GM21723 (cell line): ENCODE results near the gene ATP10B.
"Not testable (repeated sequence)": the region's sequence is repeated elsewhere in the genome, so short reads cannot be mapped to it uniquely, and the experiment has no call there.

Experiments
- ATAC-seq: cut with Tn5 transposase; IDR thresholded peaks from one replicate; pipeline ENCODE4 v1.9.1; 2021; ENCODE audit warnings: mild to moderate bottlenecking, moderate library complexity; ENCODE audit not compliant: unreplicated experiment

ATP10B gene

GRCh38 chr5:160852049-160852448 is at the start of gene ATP10B:
ATP10B (minus strand) TSS chr5:160852211; CDS start chr5:160688074, 164,137 bp downstream.
- ATAC-seq = no peak

GRCh38 chr5:160901656-160902055 is 49.6 kb upstream of the ATP10B start:
- ATAC-seq = no peak

GRCh38 chr5:160899735-160900134 is 47.7 kb upstream of the ATP10B start:
- no peak for ATAC-seq

GRCh38 chr5:160893180-160893964 is 41.4 kb upstream of the ATP10B start:
- not testable (repeated sequence) for ATAC-seq

GRCh38 chr5:160887780-160888179 is 35.8 kb upstream of the ATP10B start:
- no peak for ATAC-seq

GRCh38 chr5:160873560-160874200 is 21.7 kb upstream of the ATP10B start:
- ATAC-seq = not testable (repeated sequence)

GRCh38 chr5:160869989-160870521 is 18.0 kb upstream of the ATP10B start:
- no peak for ATAC-seq

GRCh38 chr5:160867976-160868375 is 16.0 kb upstream of the ATP10B start:
- ATAC-seq = no peak

- no peak for ATAC-seq
Measured at GRCh38 chr5:160851451-160851850, 560 bp downstream of the ATP10B start.

- ATAC-seq = no peak
Measured at GRCh38 chr5:160850421-160850820, 1.6 kb downstream of the ATP10B start.

GRCh38 chr5:160847526-160848085 is 4.4 kb downstream of the ATP10B start:
- ATAC-seq = no peak

GRCh38 chr5:160846642-160847041 is 5.4 kb downstream of the ATP10B start:
- no peak for ATAC-seq

GRCh38 chr5:160844177-160844576 is 7.8 kb downstream of the ATP10B start:
- ATAC-seq = no peak

GRCh38 chr5:160843240-160843639 is 8.8 kb downstream of the ATP10B start:
- ATAC-seq = peak; percentile 92

GRCh38 chr5:160837749-160838593 is 14.0 kb downstream of the ATP10B start:
- no peak for ATAC-seq

- no peak for ATAC-seq
Measured at GRCh38 chr5:160837211-160837610, 14.8 kb downstream of the ATP10B start.

GRCh38 chr5:160835818-160836528 is 16.0 kb downstream of the ATP10B start:
- ATAC-seq = peak; percentile 69

- peak; percentile 26 for ATAC-seq
Measured at GRCh38 chr5:160835376-160835775, 16.6 kb downstream of the ATP10B start.

GRCh38 chr5:160833806-160834205 is 18.2 kb downstream of the ATP10B start:
- no peak for ATAC-seq

GRCh38 chr5:160831801-160832200 is 20.2 kb downstream of the ATP10B start:
- ATAC-seq = no peak
